Measurements from ENCODE around the gene TMEM132D.

DNA sequence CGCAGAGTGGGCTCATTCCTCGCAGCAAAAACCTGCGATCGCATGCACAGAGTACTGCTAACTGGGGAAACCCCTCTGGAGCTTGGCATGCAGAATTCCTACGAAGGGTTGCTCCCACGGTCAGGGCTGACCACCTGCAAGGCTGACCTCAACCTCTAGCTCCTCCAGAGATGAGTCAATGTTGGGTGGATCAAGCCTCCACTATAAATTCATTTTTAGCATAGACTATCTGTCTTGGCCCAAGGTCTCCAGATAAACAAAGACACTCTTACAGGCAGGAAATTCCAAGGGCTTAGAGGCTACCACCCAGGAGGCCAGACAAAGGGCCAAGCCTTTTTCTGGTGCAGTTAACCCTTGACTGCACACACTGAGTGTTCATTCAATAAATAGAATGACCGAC is 296.5 kb downstream of the TMEM132D start:
- no peak for TF ChIP-seq CTCF (conservative IDR thresholded peaks at IDR 0.05; ENCODE audit: low read depth, low read length)
- no peak for TF ChIP-seq EZH2 (IDR thresholded peaks at IDR 0.05; ENCODE audit: borderline replicate concordance, low read depth, low read length, poor library complexity, severe bottlenecking)
